ENCODE data around the gene FARS2. TPM values are rescaled to one million over a fixed set of nuclear protein-coding genes. Genes with fewer than 3 reads are reported as not detected.
A peak's percentile ranks its signal among the peaks of the same experiment; 100 is the strongest.
"Not testable (repeated sequence)": the region's sequence is repeated elsewhere in the genome, so short reads cannot be mapped to it uniquely, and the experiment has no call there.

The FARS2 gene
- total and polyA plus RNA-seq, 4 donors = 16.6 to 29.0 (median 21.1) TPM

GRCh38 chr6:5806406-5806805 is 545.1 kb downstream of the FARS2 start:
- H3K27me3 ChIP-seq (ENCODE audit: control insufficient read depth, insufficient read depth, low read length); H3K4me3 ChIP-seq (ENCODE audit: low read depth, low read length); H3K36me3 ChIP-seq (ENCODE audit: control insufficient read depth, insufficient read depth, low read length); H3K9me3 ChIP-seq (ENCODE audit: control insufficient read depth, insufficient read depth, low read length); H3K4me1 ChIP-seq (ENCODE audit: control insufficient read depth, insufficient read depth, low read length); H3K27ac ChIP-seq (ENCODE audit: low read depth, low read length); DNase-seq (ENCODE audit: low read depth in 4 of 6, low spot score in 6 of 6): not testable (repeated sequence)
- WGBS (ENCODE audit: insufficient coverage) = 75% methylated on average over 1 of the region's 1 CpG

GRCh38 chr6:5809450-5809849 is 548.1 kb downstream of the FARS2 start:
- WGBS (ENCODE audit: insufficient coverage) = 100% methylated on average over 2 of the region's 4 CpGs
- Histone ChIP-seq H3K4me1 (ENCODE audit: control insufficient read depth, insufficient read depth, low read length) (no peaks in the 10 kb centered on the region), H3K27me3 (ENCODE audit: control insufficient read depth, insufficient read depth, low read length) (no peaks in the 10 kb centered on the region), H3K36me3 (ENCODE audit: control insufficient read depth, insufficient read depth, low read length) (no peaks in the 10 kb centered on the region), H3K27ac (ENCODE audit: low read depth, low read length) (no peak overlapping the region), H3K4me3 (ENCODE audit: low read depth, low read length) (no peak overlapping the region), H3K9me3 (ENCODE audit: control insufficient read depth, insufficient read depth, low read length) (peaks cover 2% of the 10 kb centered on the region)
- no peak for DNase-seq (ENCODE audit: low read depth in 4 of 6, low spot score in 6 of 6)

- no peak for DNase-seq (ENCODE audit: low read depth in 4 of 6, low spot score in 6 of 6)
- Histone ChIP-seq H3K4me1 (ENCODE audit: control insufficient read depth, insufficient read depth, low read length) (no peaks in the 10 kb centered on the region), H3K36me3 (ENCODE audit: control insufficient read depth, insufficient read depth, low read length) (no peaks in the 10 kb centered on the region), H3K9me3 (ENCODE audit: control insufficient read depth, insufficient read depth, low read length) (no peaks in the 10 kb centered on the region), H3K4me3 (ENCODE audit: low read depth, low read length) (no peak overlapping the region), H3K27ac (ENCODE audit: low read depth, low read length) (no peak overlapping the region), H3K27me3 (ENCODE audit: control insufficient read depth, insufficient read depth, low read length) (no peaks in the 10 kb centered on the region)
- WGBS (ENCODE audit: insufficient coverage) = 98% methylated on average over 4 of the region's 4 CpGs
These were observed 550.7 kb downstream of the FARS2 start for GRCh38 chr6:5811997-5812396.

- Histone ChIP-seq H3K9me3 (ENCODE audit: control insufficient read depth, insufficient read depth, low read length) (no peaks in the 10 kb centered on the region), H3K27me3 (ENCODE audit: control insufficient read depth, insufficient read depth, low read length) (no peaks in the 10 kb centered on the region), H3K4me1 (ENCODE audit: control insufficient read depth, insufficient read depth, low read length) (no peaks in the 10 kb centered on the region), H3K4me3 (ENCODE audit: low read depth, low read length) (no peak overlapping the region), H3K27ac (ENCODE audit: low read depth, low read length) (no peak overlapping the region), H3K36me3 (ENCODE audit: control insufficient read depth, insufficient read depth, low read length) (no peaks in the 10 kb centered on the region)
- no peak for DNase-seq (ENCODE audit: low read depth in 4 of 6, low spot score in 6 of 6)
- 100% methylated on average over 1 of the region's 3 CpGs for WGBS (ENCODE audit: insufficient coverage)
These were observed 552.3 kb downstream of the FARS2 start for GRCh38 chr6:5813625-5814027.

- no peak overlapping the region for H3K27ac ChIP-seq (ENCODE audit: low read depth, low read length)
- no peaks in the 10 kb centered on the region for H3K9me3 ChIP-seq (ENCODE audit: control insufficient read depth, insufficient read depth, low read length)
- 100% methylated on average over 2 of the region's 5 CpGs for WGBS (ENCODE audit: insufficient coverage)
- H3K27me3 ChIP-seq (ENCODE audit: control insufficient read depth, insufficient read depth, low read length) = no peaks in the 10 kb centered on the region
- DNase-seq (ENCODE audit: low read depth in 4 of 6, low spot score in 6 of 6) = no peak
- no peak overlapping the region for H3K4me3 ChIP-seq (ENCODE audit: low read depth, low read length)
- H3K4me1 ChIP-seq (ENCODE audit: control insufficient read depth, insufficient read depth, low read length) = no peaks in the 10 kb centered on the region
- no peaks in the 10 kb centered on the region for H3K36me3 ChIP-seq (ENCODE audit: control insufficient read depth, insufficient read depth, low read length)
These were observed 552.8 kb downstream of the FARS2 start for GRCh38 chr6:5814116-5814515.

- H3K27me3 ChIP-seq (ENCODE audit: control insufficient read depth, insufficient read depth, low read length) = no peaks in the 10 kb centered on the region
- no peaks in the 10 kb centered on the region for H3K4me1 ChIP-seq (ENCODE audit: control insufficient read depth, insufficient read depth, low read length)
- no peaks in the 10 kb centered on the region for H3K36me3 ChIP-seq (ENCODE audit: control insufficient read depth, insufficient read depth, low read length)
- peak in 1 of 6 donors; percentile 63 for DNase-seq (ENCODE audit: low read depth in 4 of 6, low spot score in 6 of 6)
- no peak overlapping the region for H3K4me3 ChIP-seq (ENCODE audit: low read depth, low read length)
- 96% methylated on average over 7 of the region's 9 CpGs for WGBS (ENCODE audit: insufficient coverage)
- no peaks in the 10 kb centered on the region for H3K9me3 ChIP-seq (ENCODE audit: control insufficient read depth, insufficient read depth, low read length)
- no peak overlapping the region for H3K27ac ChIP-seq (ENCODE audit: low read depth, low read length)
These were observed 553.6 kb downstream of the FARS2 start for GRCh38 chr6:5814901-5815300.

- DNase-seq (ENCODE audit: low read depth in 4 of 6, low spot score in 6 of 6) = no peak
- WGBS (ENCODE audit: insufficient coverage) = 90% methylated on average over 3 of the region's 3 CpGs
- no peaks in the 10 kb centered on the region for H3K4me1 ChIP-seq (ENCODE audit: control insufficient read depth, insufficient read depth, low read length)
- H3K4me3 ChIP-seq (ENCODE audit: low read depth, low read length) = no peak overlapping the region
- no peak overlapping the region for H3K27ac ChIP-seq (ENCODE audit: low read depth, low read length)
- no peaks in the 10 kb centered on the region for H3K9me3 ChIP-seq (ENCODE audit: control insufficient read depth, insufficient read depth, low read length)
- H3K36me3 ChIP-seq (ENCODE audit: control insufficient read depth, insufficient read depth, low read length) = no peaks in the 10 kb centered on the region
- no peaks in the 10 kb centered on the region for H3K27me3 ChIP-seq (ENCODE audit: control insufficient read depth, insufficient read depth, low read length)
These were observed 556.6 kb downstream of the FARS2 start for GRCh38 chr6:5817869-5818268.

- 60% methylated on average over 1 of the region's 6 CpGs for WGBS (ENCODE audit: insufficient coverage)
- DNase-seq (ENCODE audit: low read depth in 4 of 6, low spot score in 6 of 6) = no peak
- H3K4me3 ChIP-seq (ENCODE audit: low read depth, low read length) = no peak overlapping the region
- H3K27me3 ChIP-seq (ENCODE audit: control insufficient read depth, insufficient read depth, low read length) = no peaks in the 10 kb centered on the region
- H3K27ac ChIP-seq (ENCODE audit: low read depth, low read length) = no peak overlapping the region
- H3K36me3 ChIP-seq (ENCODE audit: control insufficient read depth, insufficient read depth, low read length) = no peaks in the 10 kb centered on the region
- H3K4me1 ChIP-seq (ENCODE audit: control insufficient read depth, insufficient read depth, low read length) = no peaks in the 10 kb centered on the region
- no peaks in the 10 kb centered on the region for H3K9me3 ChIP-seq (ENCODE audit: control insufficient read depth, insufficient read depth, low read length)
These were observed 557.6 kb downstream of the FARS2 start for GRCh38 chr6:5818959-5819358.

Other genes starting within 250 kb of the FARS2 start
- 1 to 10 TPM; 2.2 to 3.3 TPM for gene PPP1R3G, start 176.2 kb upstream of the FARS2 start, total RNA-seq
- gene PPP1R3G, start 176.2 kb upstream of the FARS2 start, polyA plus RNA-seq (ENCODE audit: insufficient read length in 2 of 2) = 1 to 10 TPM; 2.8 to 3.3 TPM
- gene LYRM4, start 563 bp upstream of the FARS2 start, total RNA-seq = 10 to 100 TPM; 18.3 to 41.0 TPM
- 10 to 100 TPM; 37.7 to 43.8 TPM for gene LYRM4, start 563 bp upstream of the FARS2 start, polyA plus RNA-seq (ENCODE audit: insufficient read length in 2 of 2)